Measurements from ENCODE around the gene ALG5. TPM values are rescaled to one million over a fixed set of nuclear protein-coding genes. Genes with fewer than 3 reads are reported as not detected.

Gene ALG5
- total RNA-seq, 1 donor from 2014 or later, result 52.5 TPM

- DNase-seq (ENCODE audit: low spot score), result no peak
- Mint-ChIP-seq H3K27me3 (ENCODE audit: insufficient read depth) (peaks cover 19% of the 10 kb centered on the region), H3K36me3 (ENCODE audit: low read depth) (no peaks in the 10 kb centered on the region), H3K4me3 (no peak overlapping the region), H3K27ac (no peak overlapping the region), H3K4me1 (ENCODE audit: low read depth) (no peaks in the 10 kb centered on the region), H3K9me3 (no peaks in the 10 kb centered on the region)
- intact Hi-C loops (cut with micrococcal nuclease), result no loop called here
Measured at GRCh38 chr13:36903925-36904595, 95.1 kb downstream of the ALG5 start.

Other genes starting within 250 kb of the ALG5 start
- 19.0 and 19.8 TPM in 2 replicates for gene RFXAP, start 180.1 kb downstream of the ALG5 start, total RNA-seq
- 0.08 TPM in 1 of 2 replicates, not detected in the other for gene SMAD9, start 79.1 kb downstream of the ALG5 start, total RNA-seq
- 139 and 143 TPM in 2 replicates for gene EXOSC8, start 1.4 kb upstream of the ALG5 start, total RNA-seq
- gene SUPT20H, start 60.3 kb upstream of the ALG5 start, total RNA-seq, result 73.2 and 75.7 TPM in 2 replicates
- gene CSNK1A1L, start 106.3 kb upstream of the ALG5 start, total RNA-seq, result not detected in 2 replicates